Measurements from ENCODE around the gene VSIG8. TPM values are rescaled to one million over a fixed set of nuclear protein-coding genes. Genes with fewer than 3 reads are reported as not detected.
"Not testable (repeated sequence)": the region's sequence is repeated elsewhere in the genome, so short reads cannot be mapped to it uniquely, and the experiment has no call there.

VSIG8 gene
- total RNA-seq, 1 donor from 2014 or later: not detected

DNA sequence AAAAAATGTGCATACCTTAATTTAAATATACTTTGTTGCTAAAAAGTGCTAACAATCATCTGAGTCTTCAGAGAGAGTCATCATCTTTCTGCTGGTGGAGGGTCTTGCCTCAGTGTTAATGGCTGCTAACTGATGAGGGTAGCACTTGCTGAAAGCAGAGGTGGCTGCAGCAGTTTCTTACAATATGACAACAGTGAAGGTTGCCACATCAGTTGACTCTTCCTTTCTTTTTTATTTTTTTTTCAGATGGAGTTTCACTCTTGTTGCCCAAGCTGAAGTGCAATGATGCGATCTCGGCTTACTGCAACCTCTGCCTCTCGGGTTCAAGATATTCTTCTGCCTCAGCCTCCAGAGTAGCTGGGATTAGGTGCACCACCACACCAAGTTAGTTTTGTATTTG, 40.1 kb upstream of the VSIG8 start:
- peaks cover 16% of the 10 kb centered on the region for H3K4me1 Mint-ChIP-seq
- TF ChIP-seq, protein P1, sequence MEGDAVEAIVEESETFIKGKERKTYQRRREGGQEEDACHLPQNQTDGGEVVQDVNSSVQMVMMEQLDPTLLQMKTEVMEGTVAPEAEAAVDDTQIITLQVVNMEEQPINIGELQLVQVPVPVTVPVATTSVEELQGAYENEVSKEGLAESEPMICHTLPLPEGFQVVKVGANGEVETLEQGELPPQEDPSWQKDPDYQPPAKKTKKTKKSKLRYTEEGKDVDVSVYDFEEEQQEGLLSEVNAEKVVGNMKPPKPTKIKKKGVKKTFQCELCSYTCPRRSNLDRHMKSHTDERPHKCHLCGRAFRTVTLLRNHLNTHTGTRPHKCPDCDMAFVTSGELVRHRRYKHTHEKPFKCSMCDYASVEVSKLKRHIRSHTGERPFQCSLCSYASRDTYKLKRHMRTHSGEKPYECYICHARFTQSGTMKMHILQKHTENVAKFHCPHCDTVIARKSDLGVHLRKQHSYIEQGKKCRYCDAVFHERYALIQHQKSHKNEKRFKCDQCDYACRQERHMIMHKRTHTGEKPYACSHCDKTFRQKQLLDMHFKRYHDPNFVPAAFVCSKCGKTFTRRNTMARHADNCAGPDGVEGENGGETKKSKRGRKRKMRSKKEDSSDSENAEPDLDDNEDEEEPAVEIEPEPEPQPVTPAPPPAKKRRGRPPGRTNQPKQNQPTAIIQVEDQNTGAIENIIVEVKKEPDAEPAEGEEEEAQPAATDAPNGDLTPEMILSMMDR (conservative IDR thresholded peaks at IDR 0.05): no peak

DNA sequence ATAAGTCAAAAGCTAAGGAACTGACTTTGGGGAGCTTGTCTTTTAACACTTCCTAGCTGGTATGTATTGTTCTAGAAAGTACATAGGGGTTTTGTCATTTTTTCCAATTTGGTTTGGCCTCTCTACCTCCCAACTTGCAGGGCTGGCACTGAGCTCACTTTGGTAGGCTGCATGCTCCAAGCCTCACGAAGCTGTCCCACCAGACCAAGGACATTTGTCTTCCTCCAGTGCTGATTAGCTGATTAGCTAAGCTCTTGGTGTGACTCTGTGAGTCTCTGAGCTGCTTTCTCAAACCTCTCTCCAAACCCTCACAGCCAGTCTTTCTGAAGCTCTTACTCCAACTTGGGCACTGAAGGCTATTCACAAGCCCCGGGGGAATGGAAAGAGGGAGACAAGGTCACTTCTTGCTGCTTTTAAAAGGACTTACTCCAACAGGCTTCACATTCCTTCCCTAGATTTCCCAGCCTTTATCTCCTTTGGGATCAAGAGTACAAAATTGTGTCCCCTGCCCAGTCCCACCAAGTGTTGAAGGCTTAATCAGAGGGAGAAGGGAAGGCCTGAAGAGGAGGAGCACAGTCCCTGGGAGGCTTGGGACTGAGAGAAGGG, 38.4 kb upstream of the VSIG8 start:
- no peaks in the 10 kb centered on the region for H3K36me3 Mint-ChIP-seq (ENCODE audit: low read depth)
- H3K4me1 Mint-ChIP-seq: peaks cover 16% of the 10 kb centered on the region
- no peak for DNase-seq (ENCODE audit: low read depth, low spot score)
- H3K9me3 Mint-ChIP-seq: peaks cover 7% of the 10 kb centered on the region
- no peak overlapping the region for H3K4me3 Mint-ChIP-seq
- peaks cover 28% of the 10 kb centered on the region for H3K27me3 Mint-ChIP-seq (ENCODE audit: low read depth)
- TF ChIP-seq, protein P1 (conservative IDR thresholded peaks at IDR 0.05): no peak
- no peak overlapping the region for H3K27ac Mint-ChIP-seq (ENCODE audit: unreplicated experiment)

More for the DNA sequence above, 40.1 kb upstream of the VSIG8 start:
- Mint-ChIP-seq H3K9me3 (peaks cover 7% of the 10 kb centered on the region), H3K27ac (ENCODE audit: unreplicated experiment) (no peak overlapping the region), H3K36me3 (ENCODE audit: low read depth) (no peaks in the 10 kb centered on the region), H3K27me3 (ENCODE audit: low read depth) (peaks cover 17% of the 10 kb centered on the region), H3K4me3 (no peak overlapping the region)
- no peak for DNase-seq (ENCODE audit: low read depth, low spot score)

DNA sequence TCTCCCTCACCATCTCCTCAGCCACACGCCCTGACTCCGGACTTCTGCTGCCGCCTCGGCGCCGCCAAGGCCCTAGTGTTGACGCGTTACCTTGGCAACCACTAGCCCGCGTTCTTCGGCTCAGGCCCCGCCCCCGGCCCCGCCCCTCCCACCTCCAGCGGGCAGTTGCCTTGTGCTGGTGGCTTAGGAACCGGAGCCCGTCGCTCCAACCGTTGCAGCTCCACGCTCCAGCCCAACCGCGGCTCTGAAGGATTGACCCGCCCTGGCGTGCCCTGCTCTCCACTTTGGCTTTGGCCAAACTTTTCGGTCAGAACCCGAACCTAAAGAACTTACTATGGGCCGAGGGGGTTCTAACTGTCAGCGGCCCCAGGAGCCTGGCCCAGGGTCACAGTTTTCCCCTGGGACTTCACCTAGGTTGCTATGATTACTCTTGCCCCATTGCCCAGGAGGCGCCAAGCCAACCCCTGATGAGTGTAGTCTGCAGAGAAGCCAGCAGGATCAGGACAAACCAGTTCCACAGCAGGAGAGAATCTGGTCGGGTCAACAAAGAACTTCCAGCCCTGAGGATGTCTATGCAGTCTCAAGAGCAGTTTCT, 37.7 kb upstream of the VSIG8 start, which contains the start of gene CFAP45:
Gene CFAP45 (minus strand): TSS at position 80 of the 595 bp plus-strand sequence. CDS start 67 bp downstream, at position 13.
- Mint-ChIP-seq H3K36me3 (ENCODE audit: low read depth) (no peaks in the 10 kb centered on the region), H3K27me3 (ENCODE audit: low read depth) (peaks cover 28% of the 10 kb centered on the region), H3K9me3 (peaks cover 7% of the 10 kb centered on the region), H3K4me3 (no peak within 1 kb of the TSS), H3K4me1 (peaks cover 16% of the 10 kb centered on the region), H3K27ac (ENCODE audit: unreplicated experiment) (peak within 1 kb of the TSS; percentile 73)
- TF ChIP-seq, protein P1 (conservative IDR thresholded peaks at IDR 0.05): no peak
- DNase-seq (ENCODE audit: low read depth, low spot score): peak; percentile 71

DNA sequence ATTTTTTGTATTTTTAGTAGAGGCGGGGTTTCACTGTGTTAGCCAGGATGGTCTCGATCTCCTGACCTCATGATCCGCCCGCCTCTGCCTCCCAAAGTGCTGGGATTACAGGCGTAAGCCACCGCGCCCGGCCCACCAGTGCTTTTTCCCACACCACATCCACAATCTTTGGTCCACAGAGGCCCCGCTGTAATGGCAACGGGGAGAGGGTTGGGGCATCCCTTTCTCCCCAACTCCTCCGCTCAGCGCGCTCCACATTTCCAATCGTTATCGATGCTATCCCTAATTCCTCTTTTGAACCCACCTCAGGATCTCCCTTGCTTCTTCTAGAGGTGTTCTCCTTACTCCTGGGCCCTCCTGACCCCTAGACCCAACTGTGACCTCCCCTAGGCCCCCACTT, 37.2 kb upstream of the VSIG8 start:
- Mint-ChIP-seq H3K27me3 (ENCODE audit: low read depth) (peaks cover 33% of the 10 kb centered on the region), H3K4me1 (peaks cover 16% of the 10 kb centered on the region), H3K27ac (ENCODE audit: unreplicated experiment) (peak overlapping the region; percentile 73)
- not testable (repeated sequence) for H3K36me3 Mint-ChIP-seq (ENCODE audit: low read depth); H3K4me3 Mint-ChIP-seq; H3K9me3 Mint-ChIP-seq; DNase-seq (ENCODE audit: low read depth, low spot score)

DNA sequence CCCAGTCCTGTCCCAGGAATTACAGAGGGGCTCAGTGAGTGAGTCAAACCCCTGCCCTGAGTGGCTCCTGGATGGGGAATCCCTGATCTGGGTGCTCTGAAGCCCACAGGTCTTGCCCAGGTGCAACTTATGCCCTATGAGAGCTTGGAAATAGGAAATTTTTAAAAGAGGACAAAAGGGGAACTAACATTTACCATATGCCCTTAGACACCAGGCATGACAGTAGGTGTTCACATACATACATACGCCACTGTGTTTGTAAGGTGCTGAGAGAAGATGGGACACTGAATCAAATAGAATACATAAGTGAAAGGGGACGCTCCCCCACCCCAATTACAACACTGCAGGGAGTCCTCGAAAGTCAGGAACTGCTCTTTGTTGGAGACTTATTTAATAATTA, 36.1 kb upstream of the VSIG8 start:
- peaks cover 16% of the 10 kb centered on the region for H3K4me1 Mint-ChIP-seq
- peaks cover 3% of the 10 kb centered on the region for H3K9me3 Mint-ChIP-seq
- no peak overlapping the region for H3K4me3 Mint-ChIP-seq
- TF ChIP-seq, protein P1 (conservative IDR thresholded peaks at IDR 0.05): no peak
- H3K27me3 Mint-ChIP-seq (ENCODE audit: low read depth): peaks cover 37% of the 10 kb centered on the region
- H3K27ac Mint-ChIP-seq (ENCODE audit: unreplicated experiment): no peak overlapping the region
- DNase-seq (ENCODE audit: low read depth, low spot score): no peak
- no peaks in the 10 kb centered on the region for H3K36me3 Mint-ChIP-seq (ENCODE audit: low read depth)

DNA sequence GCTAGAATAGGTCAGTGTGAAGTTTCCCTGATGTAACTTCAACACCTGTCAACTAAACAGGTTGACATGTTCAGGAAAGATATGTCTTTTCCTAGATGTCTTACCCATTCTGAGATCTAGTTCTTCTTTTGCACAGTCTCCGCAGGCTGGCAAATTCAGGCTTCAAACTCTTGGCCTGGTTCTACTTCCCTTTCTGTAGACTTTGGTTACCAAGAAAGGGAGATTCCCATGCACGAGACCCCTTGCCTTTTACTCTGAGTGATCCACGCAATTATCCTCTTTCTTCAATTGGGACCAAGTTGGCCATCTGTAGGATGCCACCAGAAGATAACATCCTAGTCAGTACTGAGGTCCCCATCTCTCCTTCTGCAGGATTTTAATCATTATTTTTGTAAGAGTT, 35.5 kb upstream of the VSIG8 start:
- peaks cover 16% of the 10 kb centered on the region for H3K4me1 Mint-ChIP-seq
- TF ChIP-seq, protein P1 (conservative IDR thresholded peaks at IDR 0.05): no peak
- no peak overlapping the region for H3K27ac Mint-ChIP-seq (ENCODE audit: unreplicated experiment)
- no peaks in the 10 kb centered on the region for H3K36me3 Mint-ChIP-seq (ENCODE audit: low read depth)
- peaks cover 40% of the 10 kb centered on the region for H3K27me3 Mint-ChIP-seq (ENCODE audit: low read depth)
- no peak for DNase-seq (ENCODE audit: low read depth, low spot score)
- H3K4me3 Mint-ChIP-seq: no peak overlapping the region
- H3K9me3 Mint-ChIP-seq: no peaks in the 10 kb centered on the region

All from neural crest cell (in vitro differentiated cells).